PC-9 (cell line): Measurements from ENCODE around the gene FASN.

Experiments
- CTCF ChIP-seq: fragments of 200-600 bp; sonication (generic); conservative IDR thresholded peaks from 2 replicates; pipeline ENCODE4 v1.6.1; 2017; ENCODE audit warnings: mixed run types, antibody characterized with exemption, mild to moderate bottlenecking, moderate library complexity
- EZH2 ChIP-seq: fragments of 200-600 bp; sonication (generic); IDR thresholded peaks from 2 replicates; pipeline ENCODE4 v1.8.0; 2017; ENCODE audit warnings: antibody characterized with exemption, low read depth

GRCh38 chr17:82047379-82047778 lies 50.7 kb downstream of the FASN start:
- TF ChIP-seq CTCF (no peak), EZH2 (no peak)
